Measurements from ENCODE around the gene ASPRV1. TPM values are rescaled to one million over a fixed set of nuclear protein-coding genes. Genes with fewer than 3 reads are reported as not detected.

The ASPRV1 gene
- total RNA-seq, 1 experiment from 2014 or later, result 1.3 TPM

DNA sequence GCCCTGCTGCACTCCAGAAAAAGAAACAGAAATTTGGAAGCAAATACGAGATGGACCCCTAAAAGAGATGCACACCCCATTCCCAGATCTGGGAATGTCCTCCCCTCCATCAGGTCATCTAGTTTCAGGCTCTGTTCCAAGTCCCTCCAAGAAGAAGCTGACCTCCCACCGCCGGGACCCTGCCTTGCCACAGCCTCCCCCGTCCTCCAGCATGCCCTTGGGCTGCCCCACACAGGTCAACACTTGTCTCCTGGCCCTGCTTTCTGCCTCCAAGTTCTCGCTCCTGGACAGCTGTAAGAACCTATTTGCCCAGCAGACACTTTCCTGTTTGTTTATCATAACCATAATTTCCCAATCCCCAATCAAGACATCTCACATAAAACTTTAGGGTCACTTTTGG is 2.0 kb downstream of the ASPRV1 start:
- no peak for ATAC-seq
- Mint-ChIP-seq H3K4me1 (peaks cover 8% of the 10 kb centered on the region), H3K4me3 (no peak overlapping the region), H3K9me3 (no peaks in the 10 kb centered on the region), H3K27me3 (ENCODE audit: low read depth) (peaks cover 3% of the 10 kb centered on the region), H3K36me3 (no peaks in the 10 kb centered on the region), H3K27ac (no peak overlapping the region)
- no peak for DNase-seq (ENCODE audit: low spot score)
- TF ChIP-seq MXD4 (CRISPR knock-in tag; IDR thresholded peaks at IDR 0.05; ENCODE audit: borderline replicate concordance), result no peak
- TF ChIP-seq JAZF1 (CRISPR knock-in tag; IDR thresholded peaks at IDR 0.05), result no peak
- TF ChIP-seq, protein P1, sequence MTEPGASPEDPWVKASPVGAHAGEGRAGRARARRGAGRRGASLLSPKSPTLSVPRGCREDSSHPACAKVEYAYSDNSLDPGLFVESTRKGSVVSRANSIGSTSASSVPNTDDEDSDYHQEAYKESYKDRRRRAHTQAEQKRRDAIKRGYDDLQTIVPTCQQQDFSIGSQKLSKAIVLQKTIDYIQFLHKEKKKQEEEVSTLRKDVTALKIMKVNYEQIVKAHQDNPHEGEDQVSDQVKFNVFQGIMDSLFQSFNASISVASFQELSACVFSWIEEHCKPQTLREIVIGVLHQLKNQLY (CRISPR knock-in tag; IDR thresholded peaks at IDR 0.05), result no peak
- TF ChIP-seq ESRRA (CRISPR knock-in tag; IDR thresholded peaks at IDR 0.05; ENCODE audit: borderline replicate concordance), result no peak
- no peak for TF ChIP-seq TCF7 (CRISPR knock-in tag; IDR thresholded peaks at IDR 0.05; ENCODE audit: low read depth)
- no peak for TF ChIP-seq ZNF219 (CRISPR knock-in tag; IDR thresholded peaks at IDR 0.05; ENCODE audit: borderline replicate concordance)
- TF ChIP-seq, protein P2, sequence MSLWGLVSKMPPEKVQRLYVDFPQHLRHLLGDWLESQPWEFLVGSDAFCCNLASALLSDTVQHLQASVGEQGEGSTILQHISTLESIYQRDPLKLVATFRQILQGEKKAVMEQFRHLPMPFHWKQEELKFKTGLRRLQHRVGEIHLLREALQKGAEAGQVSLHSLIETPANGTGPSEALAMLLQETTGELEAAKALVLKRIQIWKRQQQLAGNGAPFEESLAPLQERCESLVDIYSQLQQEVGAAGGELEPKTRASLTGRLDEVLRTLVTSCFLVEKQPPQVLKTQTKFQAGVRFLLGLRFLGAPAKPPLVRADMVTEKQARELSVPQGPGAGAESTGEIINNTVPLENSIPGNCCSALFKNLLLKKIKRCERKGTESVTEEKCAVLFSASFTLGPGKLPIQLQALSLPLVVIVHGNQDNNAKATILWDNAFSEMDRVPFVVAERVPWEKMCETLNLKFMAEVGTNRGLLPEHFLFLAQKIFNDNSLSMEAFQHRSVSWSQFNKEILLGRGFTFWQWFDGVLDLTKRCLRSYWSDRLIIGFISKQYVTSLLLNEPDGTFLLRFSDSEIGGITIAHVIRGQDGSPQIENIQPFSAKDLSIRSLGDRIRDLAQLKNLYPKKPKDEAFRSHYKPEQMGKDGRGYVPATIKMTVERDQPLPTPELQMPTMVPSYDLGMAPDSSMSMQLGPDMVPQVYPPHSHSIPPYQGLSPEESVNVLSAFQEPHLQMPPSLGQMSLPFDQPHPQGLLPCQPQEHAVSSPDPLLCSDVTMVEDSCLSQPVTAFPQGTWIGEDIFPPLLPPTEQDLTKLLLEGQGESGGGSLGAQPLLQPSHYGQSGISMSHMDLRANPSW (CRISPR knock-in tag; conservative IDR thresholded peaks at IDR 0.05; ENCODE audit: low read depth), result no peak
- no peak for TF ChIP-seq RORB (CRISPR knock-in tag; IDR thresholded peaks at IDR 0.05)
- no peak for TF ChIP-seq FOXK1 (CRISPR knock-in tag; IDR thresholded peaks at IDR 0.05)
- TF ChIP-seq, protein P3, sequence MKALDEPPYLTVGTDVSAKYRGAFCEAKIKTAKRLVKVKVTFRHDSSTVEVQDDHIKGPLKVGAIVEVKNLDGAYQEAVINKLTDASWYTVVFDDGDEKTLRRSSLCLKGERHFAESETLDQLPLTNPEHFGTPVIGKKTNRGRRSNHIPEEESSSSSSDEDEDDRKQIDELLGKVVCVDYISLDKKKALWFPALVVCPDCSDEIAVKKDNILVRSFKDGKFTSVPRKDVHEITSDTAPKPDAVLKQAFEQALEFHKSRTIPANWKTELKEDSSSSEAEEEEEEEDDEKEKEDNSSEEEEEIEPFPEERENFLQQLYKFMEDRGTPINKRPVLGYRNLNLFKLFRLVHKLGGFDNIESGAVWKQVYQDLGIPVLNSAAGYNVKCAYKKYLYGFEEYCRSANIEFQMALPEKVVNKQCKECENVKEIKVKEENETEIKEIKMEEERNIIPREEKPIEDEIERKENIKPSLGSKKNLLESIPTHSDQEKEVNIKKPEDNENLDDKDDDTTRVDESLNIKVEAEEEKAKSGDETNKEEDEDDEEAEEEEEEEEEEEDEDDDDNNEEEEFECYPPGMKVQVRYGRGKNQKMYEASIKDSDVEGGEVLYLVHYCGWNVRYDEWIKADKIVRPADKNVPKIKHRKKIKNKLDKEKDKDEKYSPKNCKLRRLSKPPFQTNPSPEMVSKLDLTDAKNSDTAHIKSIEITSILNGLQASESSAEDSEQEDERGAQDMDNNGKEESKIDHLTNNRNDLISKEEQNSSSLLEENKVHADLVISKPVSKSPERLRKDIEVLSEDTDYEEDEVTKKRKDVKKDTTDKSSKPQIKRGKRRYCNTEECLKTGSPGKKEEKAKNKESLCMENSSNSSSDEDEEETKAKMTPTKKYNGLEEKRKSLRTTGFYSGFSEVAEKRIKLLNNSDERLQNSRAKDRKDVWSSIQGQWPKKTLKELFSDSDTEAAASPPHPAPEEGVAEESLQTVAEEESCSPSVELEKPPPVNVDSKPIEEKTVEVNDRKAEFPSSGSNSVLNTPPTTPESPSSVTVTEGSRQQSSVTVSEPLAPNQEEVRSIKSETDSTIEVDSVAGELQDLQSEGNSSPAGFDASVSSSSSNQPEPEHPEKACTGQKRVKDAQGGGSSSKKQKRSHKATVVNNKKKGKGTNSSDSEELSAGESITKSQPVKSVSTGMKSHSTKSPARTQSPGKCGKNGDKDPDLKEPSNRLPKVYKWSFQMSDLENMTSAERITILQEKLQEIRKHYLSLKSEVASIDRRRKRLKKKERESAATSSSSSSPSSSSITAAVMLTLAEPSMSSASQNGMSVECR (CRISPR knock-in tag; IDR thresholded peaks at IDR 0.05; ENCODE audit: borderline replicate concordance), result no peak
- ChIA-PET CTCF (interaction anchor here (0.5 to 1.4 kb wide), 2 partner anchors 111 to 227 kb away, joined by 3 read pairs; no protein-coding TSS in a partner anchor), POLR2A (no interaction called here)

DNA sequence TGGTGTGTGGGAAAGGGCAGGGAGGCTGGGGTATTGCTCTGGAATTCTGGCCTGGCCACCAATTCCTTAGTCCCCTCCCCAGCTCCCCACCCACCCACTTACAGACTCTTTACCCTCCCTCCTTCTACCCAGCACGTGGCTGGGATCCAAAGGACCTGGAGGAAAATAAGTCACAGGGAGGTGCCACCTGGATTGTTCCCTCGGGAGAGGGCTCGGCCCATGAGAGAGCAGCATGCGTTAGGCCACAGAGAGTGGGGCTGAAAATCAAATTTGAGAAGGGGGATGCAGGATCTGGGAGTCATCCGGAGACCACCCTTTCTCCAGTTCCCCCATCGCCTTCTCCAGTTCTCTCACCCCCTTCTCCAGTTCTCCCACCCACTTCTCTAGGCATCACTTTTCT is 3.0 kb downstream of the ASPRV1 start:
- TF ChIP-seq ZNF423 (CRISPR knock-in tag; IDR thresholded peaks at IDR 0.05) (no peak), ZNF671 (CRISPR knock-in tag; IDR thresholded peaks at IDR 0.05) (no peak), TP53 (CRISPR knock-in tag; IDR thresholded peaks at IDR 0.05) (no peak), ZNF317 (CRISPR knock-in tag; IDR thresholded peaks at IDR 0.05; ENCODE audit: borderline replicate concordance, low read depth) (no peak), IRF2 (CRISPR knock-in tag; IDR thresholded peaks at IDR 0.05; ENCODE audit: borderline replicate concordance, low read depth) (no peak)
- TF ChIP-seq, protein P4, sequence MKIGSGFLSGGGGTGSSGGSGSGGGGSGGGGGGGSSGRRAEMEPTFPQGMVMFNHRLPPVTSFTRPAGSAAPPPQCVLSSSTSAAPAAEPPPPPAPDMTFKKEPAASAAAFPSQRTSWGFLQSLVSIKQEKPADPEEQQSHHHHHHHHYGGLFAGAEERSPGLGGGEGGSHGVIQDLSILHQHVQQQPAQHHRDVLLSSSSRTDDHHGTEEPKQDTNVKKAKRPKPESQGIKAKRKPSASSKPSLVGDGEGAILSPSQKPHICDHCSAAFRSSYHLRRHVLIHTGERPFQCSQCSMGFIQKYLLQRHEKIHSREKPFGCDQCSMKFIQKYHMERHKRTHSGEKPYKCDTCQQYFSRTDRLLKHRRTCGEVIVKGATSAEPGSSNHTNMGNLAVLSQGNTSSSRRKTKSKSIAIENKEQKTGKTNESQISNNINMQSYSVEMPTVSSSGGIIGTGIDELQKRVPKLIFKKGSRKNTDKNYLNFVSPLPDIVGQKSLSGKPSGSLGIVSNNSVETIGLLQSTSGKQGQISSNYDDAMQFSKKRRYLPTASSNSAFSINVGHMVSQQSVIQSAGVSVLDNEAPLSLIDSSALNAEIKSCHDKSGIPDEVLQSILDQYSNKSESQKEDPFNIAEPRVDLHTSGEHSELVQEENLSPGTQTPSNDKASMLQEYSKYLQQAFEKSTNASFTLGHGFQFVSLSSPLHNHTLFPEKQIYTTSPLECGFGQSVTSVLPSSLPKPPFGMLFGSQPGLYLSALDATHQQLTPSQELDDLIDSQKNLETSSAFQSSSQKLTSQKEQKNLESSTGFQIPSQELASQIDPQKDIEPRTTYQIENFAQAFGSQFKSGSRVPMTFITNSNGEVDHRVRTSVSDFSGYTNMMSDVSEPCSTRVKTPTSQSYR (CRISPR knock-in tag; IDR thresholded peaks at IDR 0.05), result no peak
- TF ChIP-seq, protein P5, sequence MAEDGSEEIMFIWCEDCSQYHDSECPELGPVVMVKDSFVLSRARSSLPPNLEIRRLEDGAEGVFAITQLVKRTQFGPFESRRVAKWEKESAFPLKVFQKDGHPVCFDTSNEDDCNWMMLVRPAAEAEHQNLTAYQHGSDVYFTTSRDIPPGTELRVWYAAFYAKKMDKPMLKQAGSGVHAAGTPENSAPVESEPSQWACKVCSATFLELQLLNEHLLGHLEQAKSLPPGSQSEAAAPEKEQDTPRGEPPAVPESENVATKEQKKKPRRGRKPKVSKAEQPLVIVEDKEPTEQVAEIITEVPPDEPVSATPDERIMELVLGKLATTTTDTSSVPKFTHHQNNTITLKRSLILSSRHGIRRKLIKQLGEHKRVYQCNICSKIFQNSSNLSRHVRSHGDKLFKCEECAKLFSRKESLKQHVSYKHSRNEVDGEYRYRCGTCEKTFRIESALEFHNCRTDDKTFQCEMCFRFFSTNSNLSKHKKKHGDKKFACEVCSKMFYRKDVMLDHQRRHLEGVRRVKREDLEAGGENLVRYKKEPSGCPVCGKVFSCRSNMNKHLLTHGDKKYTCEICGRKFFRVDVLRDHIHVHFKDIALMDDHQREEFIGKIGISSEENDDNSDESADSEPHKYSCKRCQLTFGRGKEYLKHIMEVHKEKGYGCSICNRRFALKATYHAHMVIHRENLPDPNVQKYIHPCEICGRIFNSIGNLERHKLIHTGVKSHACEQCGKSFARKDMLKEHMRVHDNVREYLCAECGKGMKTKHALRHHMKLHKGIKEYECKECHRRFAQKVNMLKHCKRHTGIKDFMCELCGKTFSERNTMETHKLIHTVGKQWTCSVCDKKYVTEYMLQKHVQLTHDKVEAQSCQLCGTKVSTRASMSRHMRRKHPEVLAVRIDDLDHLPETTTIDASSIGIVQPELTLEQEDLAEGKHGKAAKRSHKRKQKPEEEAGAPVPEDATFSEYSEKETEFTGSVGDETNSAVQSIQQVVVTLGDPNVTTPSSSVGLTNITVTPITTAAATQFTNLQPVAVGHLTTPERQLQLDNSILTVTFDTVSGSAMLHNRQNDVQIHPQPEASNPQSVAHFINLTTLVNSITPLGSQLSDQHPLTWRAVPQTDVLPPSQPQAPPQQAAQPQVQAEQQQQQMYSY (CRISPR knock-in tag; IDR thresholded peaks at IDR 0.05), result no peak
- TF ChIP-seq, protein P1 (CRISPR knock-in tag; IDR thresholded peaks at IDR 0.05), result no peak
- TF ChIP-seq, protein P6, sequence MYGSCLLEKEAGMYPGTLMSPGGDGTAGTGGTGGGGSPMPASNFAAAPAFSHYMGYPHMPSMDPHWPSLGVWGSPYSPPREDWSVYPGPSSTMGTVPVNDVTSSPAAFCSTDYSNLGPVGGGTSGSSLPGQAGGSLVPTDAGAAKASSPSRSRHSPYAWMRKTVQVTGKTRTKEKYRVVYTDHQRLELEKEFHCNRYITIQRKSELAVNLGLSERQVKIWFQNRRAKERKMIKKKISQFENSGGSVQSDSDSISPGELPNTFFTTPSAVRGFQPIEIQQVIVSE (CRISPR knock-in tag; IDR thresholded peaks at IDR 0.05; ENCODE audit: borderline replicate concordance), result no peak
- TF ChIP-seq, protein P7, sequence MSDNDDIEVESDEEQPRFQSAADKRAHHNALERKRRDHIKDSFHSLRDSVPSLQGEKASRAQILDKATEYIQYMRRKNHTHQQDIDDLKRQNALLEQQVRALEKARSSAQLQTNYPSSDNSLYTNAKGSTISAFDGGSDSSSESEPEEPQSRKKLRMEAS (CRISPR knock-in tag; IDR thresholded peaks at IDR 0.05), result no peak
- no peak for DNase-seq (ENCODE audit: low spot score)
- H3K27ac Mint-ChIP-seq, result no peak overlapping the region
- no peaks in the 10 kb centered on the region for H3K9me3 Mint-ChIP-seq
- peaks cover under 1% of the 10 kb centered on the region for H3K4me1 Mint-ChIP-seq
- no peak overlapping the region for H3K4me3 Mint-ChIP-seq
- peaks cover 3% of the 10 kb centered on the region for H3K27me3 Mint-ChIP-seq (ENCODE audit: low read depth)
- ChIA-PET POLR2A (no interaction called here), CTCF (interaction anchor here (1.4 kb wide), 1 partner anchor 112 kb away, joined by 3 read pairs; no protein-coding TSS in a partner anchor)
- ATAC-seq, result no peak
- H3K36me3 Mint-ChIP-seq, result no peaks in the 10 kb centered on the region
